Esophagus muscularis mucosa (tissue), 4 donors: ENCODE results near the gene ST8SIA4. TPM values are rescaled to one million over a fixed set of nuclear protein-coding genes. Genes with fewer than 3 reads are reported as not detected.

Source experiments
- DNase-seq: peaks from one replicate; pipeline ENCODE4 v3.0.0-alpha.2; 2017; ENCODE audit errors: extremely low spot score
- H3K27ac ChIP-seq, 4 donors: fragments of 200-600 bp; sonication (generic); replicated peaks in 1 of 4; 1 replicate in 3 of 4; 2 replicates in 1 of 4; pipeline ENCODE4 v1.5.1; 2016 to 2019; ENCODE audit warnings: mild to moderate bottlenecking in 1 of 4
- H3K27me3 ChIP-seq, 4 donors: fragments of 200-600 bp; sonication (generic); one replicate each; pipeline versions ENCODE4 v1.5.1 to v1.6.0; 2016 to 2019
- H3K36me3 ChIP-seq, 4 donors: fragments of 200-600 bp; sonication (generic); one replicate each; pipeline ENCODE4 v1.5.1; 2016 to 2019
- H3K4me1 ChIP-seq, 4 donors: fragments of 200-600 bp; sonication (generic); one replicate each; pipeline ENCODE4 v1.5.1; 2016 to 2019
- H3K4me3 ChIP-seq, 4 donors: fragments of 200-600 bp; sonication (generic); 1 replicate in 2 of 4; 2 replicates in 2 of 4; pipeline ENCODE4 v1.5.1; 2016 to 2019; ENCODE audit warnings: mild to moderate bottlenecking in 4 of 4, moderate library complexity in 1 of 4
- H3K9me3 ChIP-seq, 4 donors: fragments of 200-600 bp; sonication (generic); 1 replicate in 3 of 4; 2 replicates in 1 of 4; pipeline ENCODE4 v1.5.1; 2016 to 2019
- CTCF ChIP-seq, 3 experiments: fragments of 200-600 bp in 2 of 3; fragments of 450-650 bp in 1 of 3; sonication (generic) in 2 of 3; IDR thresholded peaks; one replicate each; pipeline ENCODE4 v1.5.1; 2017 to 2019; ENCODE audit warnings: antibody characterized with exemption in 3 of 3, mild to moderate bottlenecking in 2 of 3, moderate library complexity in 1 of 3
- EP300 ChIP-seq: sonication (generic); formaldehyde crosslinking; IDR thresholded peaks from one replicate; pipeline ENCODE4 v1.6.1; 2017; ENCODE audit warnings: antibody characterized with exemption
- POLR2A ChIP-seq: fragments of 450-650 bp; IDR thresholded peaks from one replicate; pipeline ENCODE4 v1.6.1; 2017; ENCODE audit warnings: antibody characterized with exemption, moderate library complexity, mild to moderate bottlenecking, low read depth
- POLR2AphosphoS5 ChIP-seq, 2 donors: sonication (generic); formaldehyde crosslinking; IDR thresholded peaks; one replicate each; pipeline ENCODE4 v1.6.1; 2017; ENCODE audit warnings: antibody characterized with exemption in 2 of 2
- WGBS: methylation state at CpG from one replicate; pipeline ENCODE4 v1.1.5; 2018; 5-methylcytosine and 5-hydroxymethylcytosine counted together
- intact Hi-C: fragments of 100-400 bp; cut with DNase I; formaldehyde crosslinking; loops from one replicate; pipeline ENCODE4 v1.15.1; 2023
- total RNA-seq, 4 donors: library from RNA; depleted of rRNA; stranded (reverse); fragments of >200 nt; gene quantifications; one replicate each; pipeline versions ENCODE4 v1.1.0 to v1.2.1, GENCODE V29; 2016

Gene ST8SIA4
- total RNA-seq, 4 donors from 2014 or later = 1.5 to 3.3 (median 2.5) TPM

DNA sequence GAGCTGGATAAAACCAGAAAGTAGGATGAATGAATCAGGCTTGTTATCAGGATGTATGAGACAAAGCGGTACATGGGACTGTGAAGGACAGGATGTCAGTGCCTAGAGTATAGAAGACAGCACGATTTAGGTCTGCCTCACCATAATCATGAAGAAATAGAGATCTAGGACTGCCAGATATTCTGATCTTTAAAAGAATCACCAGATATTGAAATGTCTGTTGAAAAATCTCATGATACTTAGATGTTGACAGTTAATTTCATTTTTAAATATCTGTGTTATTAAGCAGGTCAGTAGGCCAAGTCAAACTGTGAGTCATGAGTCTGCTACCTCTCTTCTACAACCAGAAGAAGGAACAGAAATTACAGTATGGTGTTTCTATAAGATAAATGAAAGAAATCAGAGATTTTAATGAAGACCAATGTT, 65.0 kb downstream of the ST8SIA4 start:
- no peak overlapping the region for H3K4me3 ChIP-seq
- H3K27me3 ChIP-seq = no peaks in the 10 kb centered on the region
- no peaks in the 10 kb centered on the region for H3K36me3 ChIP-seq
- no peak for TF ChIP-seq POLR2A
- TF ChIP-seq CTCF (IDR thresholded peaks at IDR 0.05) = no peak
- TF ChIP-seq EP300 = no peak
- TF ChIP-seq POLR2AphosphoS5 (IDR thresholded peaks at IDR 0.05) = no peak
- 81% methylated on average over 2 of the region's 2 CpGs for WGBS
- intact Hi-C loops = no loop called here
- H3K4me1 ChIP-seq = no peaks in the 10 kb centered on the region
- H3K9me3 ChIP-seq = no peaks in the 10 kb centered on the region
- no peak for DNase-seq
- no peak overlapping the region for H3K27ac ChIP-seq

GRCh38 chr5:100834519-100834918, 68.6 kb downstream of the ST8SIA4 start:
- Histone ChIP-seq H3K4me3 (no peak overlapping the region), H3K27me3 (no peaks in the 10 kb centered on the region), H3K4me1 (no peaks in the 10 kb centered on the region), H3K9me3 (no peaks in the 10 kb centered on the region), H3K27ac (no peak overlapping the region), H3K36me3 (no peaks in the 10 kb centered on the region)
- no peak for TF ChIP-seq POLR2AphosphoS5 (IDR thresholded peaks at IDR 0.05)
- no peak for TF ChIP-seq POLR2A
- no peak for TF ChIP-seq EP300
- no peak for TF ChIP-seq CTCF (IDR thresholded peaks at IDR 0.05)
- intact Hi-C loops = no loop called here
- DNase-seq = no peak
- 83% methylated on average over 2 of the region's 2 CpGs for WGBS

DNA sequence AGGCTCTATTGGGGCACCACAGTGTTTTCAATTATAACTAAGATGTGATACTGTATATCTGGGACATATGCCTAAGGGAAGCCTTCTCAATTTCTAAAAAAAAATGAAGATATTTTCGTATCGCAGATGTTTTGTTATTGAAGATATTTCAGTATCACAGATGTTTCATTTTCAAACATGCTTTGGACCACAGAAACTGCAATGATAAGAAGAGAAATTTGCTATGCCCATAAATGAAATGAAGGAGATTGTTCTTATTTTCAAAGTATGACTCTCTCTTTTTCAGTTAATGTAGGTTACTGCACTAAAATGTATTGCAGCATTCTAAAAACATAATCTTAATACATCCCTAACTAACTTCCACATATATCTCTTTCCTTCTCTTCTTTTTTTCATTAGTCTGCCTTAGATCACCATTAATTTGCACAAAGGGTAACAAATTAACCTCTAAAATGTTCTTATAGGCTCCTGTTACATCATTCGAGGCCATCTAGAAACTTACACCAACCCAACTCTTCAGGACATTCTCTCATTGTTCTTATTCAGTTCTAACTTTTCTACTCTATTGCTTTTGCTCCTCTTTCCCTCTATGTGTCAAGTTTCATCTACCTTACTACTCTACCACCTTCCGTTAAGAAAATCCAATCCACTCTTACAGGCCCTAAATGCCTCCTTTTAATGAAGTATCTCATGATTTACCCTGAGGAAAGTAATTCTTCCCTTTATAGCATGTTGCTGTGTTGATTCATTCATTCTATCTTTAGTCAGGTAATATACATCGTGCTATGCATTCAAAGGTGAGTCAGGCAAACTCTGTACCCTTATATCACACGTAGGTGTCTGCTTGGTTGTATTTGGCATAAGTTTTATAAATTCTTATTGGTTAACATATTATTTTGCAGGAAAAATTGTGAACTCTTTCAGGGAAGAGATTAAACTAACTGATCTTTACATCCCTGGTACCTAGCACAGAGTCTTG, 70.5 kb downstream of the ST8SIA4 start:
- 95% methylated on average over 6 of the region's 6 CpGs for WGBS
- no peaks in the 10 kb centered on the region for H3K27me3 ChIP-seq
- no peaks in the 10 kb centered on the region for H3K36me3 ChIP-seq
- intact Hi-C loops = no loop called here
- no peak overlapping the region for H3K27ac ChIP-seq
- H3K4me3 ChIP-seq = no peak overlapping the region
- H3K9me3 ChIP-seq = no peaks in the 10 kb centered on the region
- no peak for TF ChIP-seq POLR2A
- no peak for TF ChIP-seq CTCF (IDR thresholded peaks at IDR 0.05)
- no peak for TF ChIP-seq POLR2AphosphoS5 (IDR thresholded peaks at IDR 0.05)
- no peak for TF ChIP-seq EP300
- DNase-seq = no peak
- peaks cover 0 to 10% (median 4%) of the 10 kb centered on the region in 4 donors for H3K4me1 ChIP-seq

DNA sequence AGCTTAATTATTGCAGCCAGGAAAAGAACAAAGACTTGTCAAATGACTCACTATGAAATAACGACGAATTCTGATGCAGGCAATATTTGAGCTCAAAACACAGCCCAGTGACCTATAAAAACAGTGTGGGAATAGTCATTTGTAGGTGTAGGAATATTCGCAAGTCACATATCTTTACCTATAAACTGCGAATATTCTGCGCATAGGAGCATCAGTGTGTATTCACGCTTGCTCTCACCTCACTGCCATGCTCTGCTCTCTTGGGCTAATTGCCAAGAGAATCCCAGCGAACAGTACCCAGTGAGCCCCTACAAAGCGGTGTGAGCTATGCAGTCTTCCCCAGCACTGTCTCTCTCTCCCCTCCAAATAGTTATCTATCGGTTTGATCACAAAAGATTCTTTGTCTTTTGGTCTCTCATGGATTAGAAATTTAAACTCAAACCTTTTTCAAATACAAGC, 74.2 kb downstream of the ST8SIA4 start:
- Histone ChIP-seq H3K36me3 (no peaks in the 10 kb centered on the region), H3K27me3 (no peaks in the 10 kb centered on the region), H3K4me1 (peaks cover 0 to 13% (median 4%) of the 10 kb centered on the region in 4 donors), H3K4me3 (no peak overlapping the region), H3K27ac (peak overlapping the region in 1 of 4 donors; percentile 20), H3K9me3 (no peaks in the 10 kb centered on the region)
- intact Hi-C loops = no loop called here
- no peak for DNase-seq
- WGBS = 81% methylated on average over 9 of the region's 9 CpGs
- TF ChIP-seq POLR2A (no peak), CTCF (IDR thresholded peaks at IDR 0.05) (no peak), POLR2AphosphoS5 (IDR thresholded peaks at IDR 0.05) (no peak)
